Central memory CD8-positive, alpha-beta T cell (primary cell): ENCODE measurements around the gene PLD2.
"Not testable (repeated sequence)": the region's sequence is repeated elsewhere in the genome, so short reads cannot be mapped to it uniquely, and the experiment has no call there.

Source experiments
- ATAC-seq: fragments of 150-1000 bp; cut with Tn5 transposase; replicated peaks from 2 replicates; pipeline ENCODE4 v1.10.0; 2022; ENCODE audit warnings: mild to moderate bottlenecking, moderate FRiP score, moderate number of reproducible peaks; ENCODE audit not compliant: poor library complexity, severe bottlenecking; ENCODE audit errors: extremely low read depth
- DNase-seq, 2 donors: peaks; one replicate each; pipeline ENCODE4 v3.0.0; 2021; ENCODE audit warnings: low spot score in 2 of 2
- H3K27ac Mint-ChIP-seq: one replicate; pipeline ENCODE4 v1.8.0; 2022; ENCODE audit warnings: low read depth, mild to moderate bottlenecking, moderate library complexity, mixed read lengths
- H3K27me3 Mint-ChIP-seq: one replicate; pipeline ENCODE4 v1.8.0; 2022; ENCODE audit warnings: mixed read lengths
- H3K36me3 Mint-ChIP-seq: one replicate; pipeline ENCODE4 v1.8.0; 2022; ENCODE audit warnings: mild to moderate bottlenecking, moderate library complexity, mixed read lengths; ENCODE audit not compliant: insufficient read depth
- H3K4me1 Mint-ChIP-seq: one replicate; pipeline ENCODE4 v1.8.0; 2022; ENCODE audit warnings: mixed read lengths
- H3K4me3 Mint-ChIP-seq: one replicate; pipeline ENCODE4 v1.8.0; 2022; ENCODE audit warnings: mild to moderate bottlenecking, moderate library complexity, mixed read lengths
- H3K9me3 Mint-ChIP-seq: one replicate; pipeline ENCODE4 v1.8.0; 2022; ENCODE audit warnings: mixed read lengths

The PLD2 gene

DNA sequence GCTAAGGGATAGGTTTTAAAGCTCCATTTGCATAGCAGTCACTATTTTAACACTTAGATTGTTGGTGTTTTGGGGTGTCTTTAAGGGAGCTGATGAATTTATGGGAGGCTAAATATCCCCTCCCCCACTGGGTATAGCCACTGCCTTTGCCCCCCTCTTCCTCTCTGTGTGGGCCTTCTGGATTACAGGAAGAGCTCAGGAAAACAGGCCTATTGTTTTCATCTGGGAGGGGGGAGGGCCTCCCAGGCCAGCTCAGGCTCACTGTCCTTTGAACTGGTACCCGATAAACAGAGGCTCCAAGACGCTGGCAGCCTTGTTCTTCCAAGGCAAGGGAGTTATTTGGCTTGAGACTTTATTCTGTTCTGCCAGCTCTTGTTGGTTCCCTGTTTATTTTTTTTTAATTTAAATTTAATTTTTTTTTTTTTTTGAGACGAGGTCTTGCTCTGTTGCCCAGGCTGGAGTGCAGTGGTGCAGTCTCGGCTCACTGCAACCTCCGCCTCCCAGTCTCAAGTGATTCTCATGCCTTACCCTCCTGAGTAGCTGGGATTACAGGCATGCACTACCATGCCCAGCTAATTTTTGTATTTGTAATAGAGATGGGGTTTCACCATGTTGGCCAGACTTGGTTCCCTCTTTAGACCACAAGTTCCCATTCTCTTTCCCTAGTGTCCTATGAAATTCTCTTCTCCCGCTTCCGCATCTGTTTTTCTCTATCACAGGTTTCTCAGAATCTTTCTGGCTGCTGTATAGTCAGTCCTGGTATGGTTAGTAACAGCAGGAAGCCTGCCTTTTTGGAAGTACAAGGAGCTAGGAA lies 51.3 kb downstream of the PLD2 start:
- no peak overlapping the region for H3K27ac Mint-ChIP-seq
- no peak overlapping the region for H3K4me3 Mint-ChIP-seq
- DNase-seq (no peak), ATAC-seq (no peak)
- H3K9me3 Mint-ChIP-seq, result no peaks in the 10 kb centered on the region
- no peaks in the 10 kb centered on the region for H3K27me3 Mint-ChIP-seq
- peaks cover 35% of the 10 kb centered on the region for H3K4me1 Mint-ChIP-seq
- peaks cover 19% of the 10 kb centered on the region for H3K36me3 Mint-ChIP-seq

DNA sequence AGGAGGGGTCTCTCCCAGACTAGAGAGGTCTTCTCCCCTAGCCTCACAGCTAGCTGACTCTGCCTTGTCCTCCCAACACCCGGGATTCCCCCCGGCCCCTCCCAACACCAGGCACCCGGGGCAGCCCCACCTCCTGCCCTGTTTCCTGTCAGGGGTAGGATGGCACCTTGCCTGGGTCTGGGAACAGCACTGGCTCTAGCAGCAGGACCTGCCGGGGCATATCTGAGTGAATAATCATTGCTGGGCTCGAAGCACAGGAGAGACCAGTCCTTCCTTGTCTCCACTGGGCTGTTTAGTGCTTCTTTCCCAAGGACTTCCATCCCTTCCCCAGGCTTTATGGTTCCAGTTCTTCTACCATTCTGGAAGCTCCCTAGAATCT lies 51.9 kb downstream of the PLD2 start:
- no peak overlapping the region for H3K4me3 Mint-ChIP-seq
- H3K27me3 Mint-ChIP-seq, result no peaks in the 10 kb centered on the region
- ATAC-seq (no peak), DNase-seq (no peak)
- peaks cover 17% of the 10 kb centered on the region for H3K36me3 Mint-ChIP-seq
- peaks cover 34% of the 10 kb centered on the region for H3K4me1 Mint-ChIP-seq
- no peak overlapping the region for H3K27ac Mint-ChIP-seq
- no peaks in the 10 kb centered on the region for H3K9me3 Mint-ChIP-seq

DNA sequence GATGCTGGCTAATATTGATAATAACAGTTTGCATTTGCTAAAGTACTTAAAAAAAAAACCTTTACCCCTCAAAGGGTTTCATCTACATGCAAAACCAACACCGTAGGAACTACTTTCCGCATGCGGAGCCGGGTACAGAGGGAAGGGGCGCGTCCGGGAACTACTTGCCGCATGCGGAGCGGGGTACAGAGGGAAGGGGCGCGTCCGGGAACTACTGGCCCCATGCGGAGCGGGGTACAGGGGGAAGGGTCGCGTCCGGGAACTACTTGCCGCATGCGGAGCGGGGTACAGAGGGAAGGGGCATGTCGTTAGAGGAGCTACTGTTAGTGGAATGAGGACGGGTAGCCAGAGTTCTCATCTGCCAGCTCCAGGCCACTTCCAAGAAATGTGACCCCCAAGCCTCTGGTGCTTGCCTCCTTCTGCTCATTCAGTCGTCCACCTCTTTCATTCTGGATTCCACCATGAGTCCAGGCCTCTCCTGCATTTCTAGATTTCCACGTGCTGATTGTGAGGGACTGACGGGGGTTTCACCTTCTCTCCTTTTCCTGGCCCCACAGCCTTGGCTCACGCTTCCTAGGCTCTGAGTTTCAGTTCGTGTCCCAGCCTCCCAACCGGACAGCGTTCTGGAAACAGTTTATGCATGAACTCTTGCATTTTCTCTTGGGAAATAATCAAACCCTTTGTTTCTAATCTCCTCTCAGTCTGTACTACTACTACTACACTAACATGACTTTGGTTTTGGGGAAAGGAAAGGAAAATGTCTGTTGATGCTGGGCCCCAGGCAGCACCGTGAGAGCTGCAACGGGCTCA lies 53.1 kb downstream of the PLD2 start:
- no peaks in the 10 kb centered on the region for H3K27me3 Mint-ChIP-seq
- H3K27ac Mint-ChIP-seq, result no peak overlapping the region
- H3K4me3 Mint-ChIP-seq, result no peak overlapping the region
- H3K36me3 Mint-ChIP-seq, result peaks cover 9% of the 10 kb centered on the region
- ATAC-seq (no peak), DNase-seq (no peak)
- no peaks in the 10 kb centered on the region for H3K9me3 Mint-ChIP-seq
- H3K4me1 Mint-ChIP-seq, result peaks cover 24% of the 10 kb centered on the region

DNA sequence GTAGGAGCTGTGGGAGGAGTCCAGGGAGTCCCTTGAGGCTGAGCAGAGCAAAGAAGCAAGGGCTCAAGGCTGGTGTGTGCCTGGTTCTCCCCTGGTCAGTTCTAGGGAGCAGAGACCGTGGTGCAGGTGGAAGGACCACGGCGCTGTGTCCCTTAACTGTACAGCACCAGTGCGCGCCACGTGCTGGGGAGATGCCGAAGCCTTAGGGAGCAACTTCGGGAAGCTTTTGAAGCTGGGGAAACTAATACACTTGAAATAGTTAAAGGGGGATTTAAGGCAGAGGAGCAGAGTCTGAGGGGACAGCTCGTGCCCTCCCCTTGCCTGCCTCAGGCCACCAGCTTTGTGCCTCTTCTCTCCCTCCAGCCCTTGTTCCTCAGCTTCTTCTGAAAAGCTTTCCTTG lies 53.7 kb downstream of the PLD2 start:
- ATAC-seq, result no peak
- Mint-ChIP-seq H3K9me3 (no peaks in the 10 kb centered on the region), H3K27ac (no peak overlapping the region), H3K27me3 (no peaks in the 10 kb centered on the region), H3K4me3 (no peak overlapping the region), H3K4me1 (peaks cover 24% of the 10 kb centered on the region), H3K36me3 (peaks cover 8% of the 10 kb centered on the region)
- no peak for DNase-seq

DNA sequence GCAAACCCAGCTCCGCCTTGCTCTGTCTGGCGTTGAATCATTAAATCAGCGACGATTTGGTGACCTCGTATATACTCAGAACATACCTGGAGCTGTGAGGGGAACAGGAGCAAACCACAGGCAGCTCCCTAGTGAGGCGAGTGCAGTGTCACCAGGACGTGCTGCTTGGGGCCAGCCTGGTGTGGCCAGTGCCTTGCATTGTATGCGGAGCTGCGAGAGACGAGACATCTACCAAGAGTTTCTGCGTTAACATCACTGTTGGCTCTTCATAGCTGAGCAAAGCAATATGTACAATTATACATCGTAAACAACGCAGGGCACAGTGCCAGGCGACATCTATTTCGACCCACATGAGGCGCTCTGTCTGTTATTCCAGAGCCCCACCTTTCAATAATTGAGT lies 54.1 kb downstream of the PLD2 start:
- H3K4me1 Mint-ChIP-seq, result peaks cover 23% of the 10 kb centered on the region
- no peak overlapping the region for H3K27ac Mint-ChIP-seq
- H3K9me3 Mint-ChIP-seq, result no peaks in the 10 kb centered on the region
- no peak for DNase-seq
- H3K27me3 Mint-ChIP-seq, result no peaks in the 10 kb centered on the region
- peaks cover 7% of the 10 kb centered on the region for H3K36me3 Mint-ChIP-seq
- H3K4me3 Mint-ChIP-seq, result no peak overlapping the region
- ATAC-seq, result no peak

DNA sequence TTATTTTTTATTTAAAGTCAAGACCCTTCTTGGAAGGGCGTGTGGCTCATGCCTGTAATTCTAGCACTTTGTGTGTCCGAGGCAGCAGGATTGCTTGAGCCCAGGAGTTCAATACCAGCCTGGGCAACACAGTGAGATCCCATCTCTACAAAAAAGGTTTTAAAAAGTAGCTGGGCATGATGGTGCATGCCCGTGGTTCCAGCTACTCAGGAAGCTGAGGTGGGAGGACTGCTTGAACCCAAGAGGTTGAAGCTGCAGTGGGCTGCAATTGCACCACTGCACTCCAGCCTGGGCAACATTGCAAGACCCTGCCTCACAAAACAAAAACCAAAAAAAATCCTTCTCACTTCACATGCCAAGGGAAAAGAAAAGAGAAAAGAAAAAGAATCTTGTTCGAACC lies 55.8 kb downstream of the PLD2 start:
- peaks cover 8% of the 10 kb centered on the region for H3K4me1 Mint-ChIP-seq
- H3K36me3 Mint-ChIP-seq, result peaks cover 3% of the 10 kb centered on the region
- H3K4me3 Mint-ChIP-seq, result no peak overlapping the region
- no peak for ATAC-seq
- H3K27ac Mint-ChIP-seq, result no peak overlapping the region
- no peak for DNase-seq
- no peaks in the 10 kb centered on the region for H3K27me3 Mint-ChIP-seq
- no peaks in the 10 kb centered on the region for H3K9me3 Mint-ChIP-seq

DNA sequence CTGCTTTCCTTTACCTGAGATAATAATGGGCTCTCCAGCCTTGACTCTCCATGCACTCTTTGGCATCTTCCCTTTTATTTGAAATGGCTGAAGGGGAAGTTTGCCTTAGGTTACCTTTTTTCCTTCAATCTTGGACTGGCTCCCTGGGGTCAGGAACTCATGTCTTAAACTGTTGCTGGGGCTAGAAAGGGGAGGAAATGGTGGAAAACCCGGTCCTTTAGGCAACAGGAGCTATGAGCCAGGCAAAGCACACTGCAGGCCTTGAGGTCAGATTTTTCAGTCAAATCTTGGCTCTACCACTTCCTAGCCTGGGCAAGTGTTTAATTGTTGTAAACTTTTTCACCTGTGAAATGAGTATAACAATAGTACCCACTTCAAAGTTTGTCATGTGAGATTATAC lies 56.4 kb downstream of the PLD2 start:
- Mint-ChIP-seq H3K4me1 (peaks cover 5% of the 10 kb centered on the region), H3K27me3 (no peaks in the 10 kb centered on the region), H3K9me3 (no peaks in the 10 kb centered on the region), H3K27ac (no peak overlapping the region), H3K36me3 (peaks cover 3% of the 10 kb centered on the region), H3K4me3 (no peak overlapping the region)
- no peak for DNase-seq
- no peak for ATAC-seq

DNA sequence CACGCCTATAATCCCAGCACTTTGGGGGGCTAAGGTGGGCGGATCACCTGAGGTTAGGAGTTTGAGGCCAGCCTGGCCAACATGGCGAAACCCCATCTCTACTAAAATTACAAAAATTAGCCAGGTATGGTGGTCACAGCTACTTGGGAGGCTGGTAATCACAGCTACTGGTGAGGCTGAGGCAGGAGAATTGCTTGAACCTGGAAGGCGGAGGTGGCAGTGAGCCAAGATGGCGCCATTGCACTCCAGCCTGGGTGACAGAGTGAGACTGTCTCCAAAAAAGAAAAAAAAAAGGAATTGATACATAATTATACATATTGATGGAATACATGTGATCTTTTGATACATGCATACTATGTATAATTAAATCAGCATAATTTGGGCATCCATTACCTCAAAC lies 60.6 kb downstream of the PLD2 start:
- not testable (repeated sequence) for ATAC-seq

DNA sequence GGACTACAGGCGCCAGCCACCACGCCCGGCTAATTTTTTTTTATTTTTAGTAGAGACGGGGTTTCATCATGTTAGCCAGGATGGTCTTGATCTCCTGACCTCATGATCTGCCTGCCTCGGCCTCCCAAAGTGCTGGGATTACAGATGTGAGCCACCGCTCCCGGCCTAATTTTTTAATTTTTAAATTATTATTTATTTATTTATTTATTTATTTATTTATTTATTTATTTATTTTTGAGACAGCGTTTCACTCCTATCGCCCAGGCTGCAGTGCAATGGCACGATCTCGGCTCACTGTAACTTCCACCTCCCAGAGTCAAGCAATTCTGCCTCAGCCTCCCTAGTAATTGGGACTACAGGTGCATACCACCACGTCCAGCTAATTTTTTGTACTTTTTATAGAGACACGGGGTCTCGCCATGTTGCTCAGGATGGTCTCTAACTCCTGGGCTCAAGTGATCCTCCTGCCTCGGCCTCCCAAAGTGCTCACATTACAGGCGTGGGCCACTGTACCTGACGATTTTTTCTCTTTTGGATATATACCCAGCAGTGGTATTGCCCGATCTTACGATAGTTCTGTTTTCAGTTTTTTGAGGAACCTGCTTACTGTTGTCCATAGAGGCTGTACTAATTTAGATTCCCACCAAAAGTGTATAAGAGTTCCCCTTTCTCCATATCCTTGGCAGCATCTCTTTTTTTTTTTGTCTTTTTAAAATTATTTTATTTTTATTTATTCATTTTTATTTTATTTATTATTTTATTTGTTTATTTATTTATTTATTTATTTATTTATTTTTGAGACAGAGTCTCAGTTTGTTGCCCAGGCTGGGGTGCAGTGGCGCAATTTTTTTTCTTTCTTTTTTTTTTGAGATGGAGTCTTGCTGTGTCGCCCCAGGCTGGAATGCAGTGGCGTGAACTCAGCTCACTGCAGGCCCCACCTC lies 62.4 kb downstream of the PLD2 start:
- not testable (repeated sequence) for DNase-seq, H3K9me3 Mint-ChIP-seq, ATAC-seq, H3K36me3 Mint-ChIP-seq, H3K4me3 Mint-ChIP-seq, H3K27me3 Mint-ChIP-seq, H3K27ac Mint-ChIP-seq
- H3K4me1 Mint-ChIP-seq, result peaks cover 15% of the 10 kb centered on the region

More for the DNA sequence above, 60.6 kb downstream of the PLD2 start:
- not testable (repeated sequence) for H3K36me3 Mint-ChIP-seq, H3K4me1 Mint-ChIP-seq, DNase-seq, H3K27me3 Mint-ChIP-seq, H3K27ac Mint-ChIP-seq, H3K9me3 Mint-ChIP-seq, H3K4me3 Mint-ChIP-seq

DNA sequence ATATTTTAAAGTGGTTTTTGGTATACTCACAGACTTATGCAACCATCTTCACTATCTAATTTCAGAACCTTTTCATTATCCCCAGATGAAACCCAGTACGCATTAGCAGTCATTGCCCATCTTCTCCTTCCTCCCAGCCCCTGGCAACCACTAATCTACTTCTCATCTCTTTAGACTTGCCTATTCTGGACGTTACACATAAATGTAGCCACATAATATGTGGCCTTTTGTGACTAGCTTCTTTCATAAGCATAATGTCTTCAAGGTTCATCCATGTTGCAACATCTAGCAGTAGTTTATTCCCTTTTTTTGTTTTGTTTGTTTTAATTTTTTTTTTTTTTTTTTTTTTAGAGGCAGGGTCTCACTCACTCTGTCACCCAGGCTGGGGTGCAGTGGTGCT lies 63.9 kb downstream of the PLD2 start:
- H3K27ac Mint-ChIP-seq, result no peak overlapping the region
- H3K9me3 Mint-ChIP-seq, result no peaks in the 10 kb centered on the region
- DNase-seq, result no peak
- peaks cover 19% of the 10 kb centered on the region for H3K4me1 Mint-ChIP-seq
- ATAC-seq, result no peak
- no peak overlapping the region for H3K4me3 Mint-ChIP-seq
- no peaks in the 10 kb centered on the region for H3K27me3 Mint-ChIP-seq
- H3K36me3 Mint-ChIP-seq, result peaks cover 4% of the 10 kb centered on the region

DNA sequence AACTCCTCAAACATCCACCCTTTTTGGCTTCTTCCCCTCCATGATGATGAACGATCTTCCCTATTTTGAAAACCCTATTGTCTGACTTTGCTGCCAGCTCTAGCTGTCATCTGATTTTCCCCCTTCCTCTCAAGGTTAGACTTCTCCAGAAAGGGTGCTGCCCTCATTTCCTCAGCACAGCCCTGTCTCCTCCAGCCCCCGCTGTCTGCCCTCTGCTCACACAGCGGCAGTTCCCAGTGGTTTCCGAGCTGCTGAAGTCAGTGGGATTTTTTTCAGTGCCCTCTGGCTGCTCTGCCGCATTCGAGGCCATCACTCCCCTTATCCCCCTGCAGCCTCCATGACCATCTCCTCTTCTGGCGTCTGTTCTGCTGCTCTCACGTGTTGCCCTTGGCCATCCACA lies 65.8 kb downstream of the PLD2 start:
- H3K4me1 Mint-ChIP-seq, result peaks cover 19% of the 10 kb centered on the region
- no peaks in the 10 kb centered on the region for H3K27me3 Mint-ChIP-seq
- DNase-seq (no peak), ATAC-seq (no peak)
- H3K27ac Mint-ChIP-seq, result no peak overlapping the region
- no peak overlapping the region for H3K4me3 Mint-ChIP-seq
- peaks cover 12% of the 10 kb centered on the region for H3K36me3 Mint-ChIP-seq
- no peaks in the 10 kb centered on the region for H3K9me3 Mint-ChIP-seq
